SK-N-MC (cell line): ENCODE data around the gene NACA2.

Source experiments
- EZH2 ChIP-seq: fragments of 200-600 bp; sonication (generic); IDR thresholded peaks from one replicate; pipeline ENCODE4 v1.6.1; 2017; ENCODE audit warnings: antibody characterized with exemption
- FOXP2 ChIP-seq: optimal IDR thresholded peaks from 2 replicates; pipeline ENCODE3; 2011; ENCODE audit warnings: mild to moderate bottlenecking, moderate library complexity; ENCODE audit not compliant: insufficient read depth; ENCODE audit errors: extremely low read length, control extremely low read depth
- POLR2AphosphoS5 ChIP-seq: IDR thresholded peaks from 2 replicates; pipeline ENCODE4 v1.6.1; 2012; ENCODE audit warnings: mild to moderate bottlenecking, low read depth, low read length, borderline replicate concordance

- no peak for TF ChIP-seq POLR2AphosphoS5
- TF ChIP-seq EZH2 = no peak
- no peak for TF ChIP-seq FOXP2
Measured at GRCh38 chr17:61619953-61620352, 28.9 kb upstream of the NACA2 start.
